ENCODE results near the gene PIRT. TPM values are rescaled to one million over a fixed set of nuclear protein-coding genes. Genes with fewer than 3 reads are reported as not detected.

PIRT gene
- total and polyA plus RNA-seq, 2 of the 8 experiments (the other 6 are each of a cell fraction or from before 2014, with no cell fraction given), result 0.03 TPM; not detected in 1

DNA sequence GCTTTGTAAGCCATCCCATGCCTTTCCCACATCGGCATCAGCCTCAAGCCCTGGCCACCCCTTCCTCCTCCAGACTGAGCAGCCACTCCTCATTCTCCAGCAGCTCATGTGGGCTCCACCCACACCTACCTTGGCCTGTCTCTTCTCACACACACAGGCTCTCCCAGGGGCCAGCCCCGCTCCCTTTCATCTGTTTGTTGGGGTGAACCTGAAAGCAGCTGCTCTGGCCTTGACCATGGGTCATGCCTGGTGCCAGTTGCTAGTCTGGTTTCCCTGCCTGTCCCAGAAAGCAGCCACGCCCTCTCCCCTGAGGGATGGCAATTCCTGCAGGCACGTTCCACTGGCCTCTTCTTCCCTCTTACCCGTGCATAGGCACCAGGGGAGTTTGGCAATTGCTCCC lies 22.6 kb downstream of the PIRT start (continued):
- TF ChIP-seq, protein P1, sequence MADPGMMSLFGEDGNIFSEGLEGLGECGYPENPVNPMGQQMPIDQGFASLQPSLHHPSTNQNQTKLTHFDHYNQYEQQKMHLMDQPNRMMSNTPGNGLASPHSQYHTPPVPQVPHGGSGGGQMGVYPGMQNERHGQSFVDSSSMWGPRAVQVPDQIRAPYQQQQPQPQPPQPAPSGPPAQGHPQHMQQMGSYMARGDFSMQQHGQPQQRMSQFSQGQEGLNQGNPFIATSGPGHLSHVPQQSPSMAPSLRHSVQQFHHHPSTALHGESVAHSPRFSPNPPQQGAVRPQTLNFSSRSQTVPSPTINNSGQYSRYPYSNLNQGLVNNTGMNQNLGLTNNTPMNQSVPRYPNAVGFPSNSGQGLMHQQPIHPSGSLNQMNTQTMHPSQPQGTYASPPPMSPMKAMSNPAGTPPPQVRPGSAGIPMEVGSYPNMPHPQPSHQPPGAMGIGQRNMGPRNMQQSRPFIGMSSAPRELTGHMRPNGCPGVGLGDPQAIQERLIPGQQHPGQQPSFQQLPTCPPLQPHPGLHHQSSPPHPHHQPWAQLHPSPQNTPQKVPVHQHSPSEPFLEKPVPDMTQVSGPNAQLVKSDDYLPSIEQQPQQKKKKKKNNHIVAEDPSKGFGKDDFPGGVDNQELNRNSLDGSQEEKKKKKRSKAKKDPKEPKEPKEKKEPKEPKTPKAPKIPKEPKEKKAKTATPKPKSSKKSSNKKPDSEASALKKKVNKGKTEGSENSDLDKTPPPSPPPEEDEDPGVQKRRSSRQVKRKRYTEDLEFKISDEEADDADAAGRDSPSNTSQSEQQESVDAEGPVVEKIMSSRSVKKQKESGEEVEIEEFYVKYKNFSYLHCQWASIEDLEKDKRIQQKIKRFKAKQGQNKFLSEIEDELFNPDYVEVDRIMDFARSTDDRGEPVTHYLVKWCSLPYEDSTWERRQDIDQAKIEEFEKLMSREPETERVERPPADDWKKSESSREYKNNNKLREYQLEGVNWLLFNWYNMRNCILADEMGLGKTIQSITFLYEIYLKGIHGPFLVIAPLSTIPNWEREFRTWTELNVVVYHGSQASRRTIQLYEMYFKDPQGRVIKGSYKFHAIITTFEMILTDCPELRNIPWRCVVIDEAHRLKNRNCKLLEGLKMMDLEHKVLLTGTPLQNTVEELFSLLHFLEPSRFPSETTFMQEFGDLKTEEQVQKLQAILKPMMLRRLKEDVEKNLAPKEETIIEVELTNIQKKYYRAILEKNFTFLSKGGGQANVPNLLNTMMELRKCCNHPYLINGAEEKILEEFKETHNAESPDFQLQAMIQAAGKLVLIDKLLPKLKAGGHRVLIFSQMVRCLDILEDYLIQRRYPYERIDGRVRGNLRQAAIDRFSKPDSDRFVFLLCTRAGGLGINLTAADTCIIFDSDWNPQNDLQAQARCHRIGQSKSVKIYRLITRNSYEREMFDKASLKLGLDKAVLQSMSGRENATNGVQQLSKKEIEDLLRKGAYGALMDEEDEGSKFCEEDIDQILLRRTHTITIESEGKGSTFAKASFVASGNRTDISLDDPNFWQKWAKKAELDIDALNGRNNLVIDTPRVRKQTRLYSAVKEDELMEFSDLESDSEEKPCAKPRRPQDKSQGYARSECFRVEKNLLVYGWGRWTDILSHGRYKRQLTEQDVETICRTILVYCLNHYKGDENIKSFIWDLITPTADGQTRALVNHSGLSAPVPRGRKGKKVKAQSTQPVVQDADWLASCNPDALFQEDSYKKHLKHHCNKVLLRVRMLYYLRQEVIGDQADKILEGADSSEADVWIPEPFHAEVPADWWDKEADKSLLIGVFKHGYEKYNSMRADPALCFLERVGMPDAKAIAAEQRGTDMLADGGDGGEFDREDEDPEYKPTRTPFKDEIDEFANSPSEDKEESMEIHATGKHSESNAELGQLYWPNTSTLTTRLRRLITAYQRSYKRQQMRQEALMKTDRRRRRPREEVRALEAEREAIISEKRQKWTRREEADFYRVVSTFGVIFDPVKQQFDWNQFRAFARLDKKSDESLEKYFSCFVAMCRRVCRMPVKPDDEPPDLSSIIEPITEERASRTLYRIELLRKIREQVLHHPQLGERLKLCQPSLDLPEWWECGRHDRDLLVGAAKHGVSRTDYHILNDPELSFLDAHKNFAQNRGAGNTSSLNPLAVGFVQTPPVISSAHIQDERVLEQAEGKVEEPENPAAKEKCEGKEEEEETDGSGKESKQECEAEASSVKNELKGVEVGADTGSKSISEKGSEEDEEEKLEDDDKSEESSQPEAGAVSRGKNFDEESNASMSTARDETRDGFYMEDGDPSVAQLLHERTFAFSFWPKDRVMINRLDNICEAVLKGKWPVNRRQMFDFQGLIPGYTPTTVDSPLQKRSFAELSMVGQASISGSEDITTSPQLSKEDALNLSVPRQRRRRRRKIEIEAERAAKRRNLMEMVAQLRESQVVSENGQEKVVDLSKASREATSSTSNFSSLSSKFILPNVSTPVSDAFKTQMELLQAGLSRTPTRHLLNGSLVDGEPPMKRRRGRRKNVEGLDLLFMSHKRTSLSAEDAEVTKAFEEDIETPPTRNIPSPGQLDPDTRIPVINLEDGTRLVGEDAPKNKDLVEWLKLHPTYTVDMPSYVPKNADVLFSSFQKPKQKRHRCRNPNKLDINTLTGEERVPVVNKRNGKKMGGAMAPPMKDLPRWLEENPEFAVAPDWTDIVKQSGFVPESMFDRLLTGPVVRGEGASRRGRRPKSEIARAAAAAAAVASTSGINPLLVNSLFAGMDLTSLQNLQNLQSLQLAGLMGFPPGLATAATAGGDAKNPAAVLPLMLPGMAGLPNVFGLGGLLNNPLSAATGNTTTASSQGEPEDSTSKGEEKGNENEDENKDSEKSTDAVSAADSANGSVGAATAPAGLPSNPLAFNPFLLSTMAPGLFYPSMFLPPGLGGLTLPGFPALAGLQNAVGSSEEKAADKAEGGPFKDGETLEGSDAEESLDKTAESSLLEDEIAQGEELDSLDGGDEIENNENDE (IDR thresholded peaks at IDR 0.05; ENCODE audit: insufficient replicate concordance, low read length), result no peak
- TF ChIP-seq CBX8 (IDR thresholded peaks at IDR 0.05; ENCODE audit: borderline replicate concordance, low read depth, low read length) (no peak), TAF7 (optimal IDR thresholded peaks at IDR 0.05; ENCODE audit: borderline replicate concordance, low read depth, low read length) (no peak), SP4 (IDR thresholded peaks at IDR 0.05; ENCODE audit: low read length) (no peak), KDM4A (IDR thresholded peaks at IDR 0.05; ENCODE audit: low read depth, low read length, severe bottlenecking) (no peak), RAD21 (IDR thresholded peaks at IDR 0.05 in 1 of 2, conservative IDR thresholded peaks at IDR 0.05 in 1 of 2; ENCODE audit: low read depth in 2 of 2, low read length in 2 of 2) (no peak), HDAC6 (IDR thresholded peaks at IDR 0.05; ENCODE audit: low read depth, low read length) (no peak), POLR2A (IDR thresholded peaks at IDR 0.05; ENCODE audit: control extremely low read depth in 1 of 2, low read depth in 2 of 2, low read length in 2 of 2) (no peak), SUZ12 (IDR thresholded peaks at IDR 0.05; ENCODE audit: low read length) (no peak), CTBP2 (IDR thresholded peaks at IDR 0.05; ENCODE audit: borderline replicate concordance, insufficient read depth, insufficient read length, low read length) (no peak), SAP30 (IDR thresholded peaks at IDR 0.05; ENCODE audit: insufficient read depth, insufficient replicate concordance, low read length) (no peak), KDM5A (IDR thresholded peaks at IDR 0.05; ENCODE audit: low read length) (no peak)

Data from H1 (cell line).